ENCODE data around the gene B3GNT8. TPM values are rescaled to one million over a fixed set of nuclear protein-coding genes. Genes with fewer than 3 reads are reported as not detected.

The B3GNT8 gene
- total RNA-seq, 1 donor from 2014 or later = not detected

DNA sequence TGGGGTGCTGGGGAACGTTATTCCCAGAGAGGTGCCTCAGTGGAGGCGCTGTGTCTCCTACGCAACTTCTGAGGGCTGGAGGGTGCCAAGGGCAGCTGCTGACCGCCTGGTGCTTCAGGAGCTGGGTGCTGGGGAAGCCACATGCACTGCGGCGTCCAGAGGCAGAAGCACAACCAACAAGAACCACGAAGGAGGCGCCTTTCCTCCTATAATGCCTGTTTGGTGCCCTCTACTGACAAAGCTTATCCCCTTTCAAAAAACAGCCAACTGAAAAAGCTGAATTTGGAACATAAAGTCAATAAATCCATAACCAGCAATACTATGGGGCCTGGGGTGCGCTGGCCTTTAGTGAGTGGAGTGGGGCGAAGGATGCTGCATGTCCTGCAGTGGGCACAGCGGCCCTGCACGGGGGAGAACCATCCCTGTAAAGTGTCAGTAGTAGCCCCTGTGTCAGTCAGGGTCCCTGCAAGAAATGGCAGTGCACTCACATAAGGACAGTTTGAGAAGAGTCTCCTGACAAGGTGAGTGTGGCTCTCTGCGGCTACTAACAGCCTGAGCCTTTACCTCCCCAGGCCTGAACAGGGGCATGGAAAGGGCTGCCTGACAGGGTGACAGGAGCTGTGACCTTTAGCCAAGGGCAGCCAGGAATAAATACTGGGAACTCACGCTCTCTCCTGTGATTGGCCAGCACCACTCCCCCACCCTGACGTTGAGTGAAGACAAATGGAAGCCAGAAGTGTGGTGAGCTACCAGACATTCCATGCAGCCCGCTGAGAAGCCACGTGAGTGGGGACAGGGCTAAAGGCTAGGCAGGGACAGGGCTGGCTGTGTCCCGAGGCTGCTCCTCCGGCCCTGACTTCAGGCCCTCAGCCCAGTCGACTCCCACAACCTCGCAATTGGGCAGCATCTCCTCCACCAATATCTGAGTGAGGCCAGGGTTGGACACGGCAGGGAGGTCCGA is 4.5 kb upstream of the B3GNT8 start:
- Histone ChIP-seq H3K9me3 (ENCODE audit: low read depth) (no peaks in the 10 kb centered on the region), H3K27me3 (no peaks in the 10 kb centered on the region), H3K4me2 (no peak overlapping the region), H3K27ac (no peak overlapping the region), H4K20me1 (ENCODE audit: low read depth) (no peaks in the 10 kb centered on the region), H3K4me1 (peaks cover 10% of the 10 kb centered on the region), H3K79me2 (ENCODE audit: low read depth) (no peaks in the 10 kb centered on the region), H3F3A (ENCODE audit: low read depth) (peaks cover 8% of the 10 kb centered on the region), H3K4me3 (no peak overlapping the region), H2AFZ (replicated peaks) (no peak overlapping the region), H3K36me3 (no peaks in the 10 kb centered on the region), H3K9ac (no peak overlapping the region)
- no peak for DNase-seq (ENCODE audit: low spot score)
- TF ChIP-seq, protein P1, sequence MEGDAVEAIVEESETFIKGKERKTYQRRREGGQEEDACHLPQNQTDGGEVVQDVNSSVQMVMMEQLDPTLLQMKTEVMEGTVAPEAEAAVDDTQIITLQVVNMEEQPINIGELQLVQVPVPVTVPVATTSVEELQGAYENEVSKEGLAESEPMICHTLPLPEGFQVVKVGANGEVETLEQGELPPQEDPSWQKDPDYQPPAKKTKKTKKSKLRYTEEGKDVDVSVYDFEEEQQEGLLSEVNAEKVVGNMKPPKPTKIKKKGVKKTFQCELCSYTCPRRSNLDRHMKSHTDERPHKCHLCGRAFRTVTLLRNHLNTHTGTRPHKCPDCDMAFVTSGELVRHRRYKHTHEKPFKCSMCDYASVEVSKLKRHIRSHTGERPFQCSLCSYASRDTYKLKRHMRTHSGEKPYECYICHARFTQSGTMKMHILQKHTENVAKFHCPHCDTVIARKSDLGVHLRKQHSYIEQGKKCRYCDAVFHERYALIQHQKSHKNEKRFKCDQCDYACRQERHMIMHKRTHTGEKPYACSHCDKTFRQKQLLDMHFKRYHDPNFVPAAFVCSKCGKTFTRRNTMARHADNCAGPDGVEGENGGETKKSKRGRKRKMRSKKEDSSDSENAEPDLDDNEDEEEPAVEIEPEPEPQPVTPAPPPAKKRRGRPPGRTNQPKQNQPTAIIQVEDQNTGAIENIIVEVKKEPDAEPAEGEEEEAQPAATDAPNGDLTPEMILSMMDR (IDR thresholded peaks at IDR 0.05) = peak; percentile 26
- TF ChIP-seq EZH2 (IDR thresholded peaks at IDR 0.05) = no peak
- Mint-ChIP-seq H3K27me3 (ENCODE audit: insufficient read depth, low read depth) (peaks cover 10% of the 10 kb centered on the region), H3K9me3 (no peaks in the 10 kb centered on the region), H3K4me1 (peaks cover 12% of the 10 kb centered on the region), H3K36me3 (peaks cover 10% of the 10 kb centered on the region), H3K27ac (no peak overlapping the region), H3K4me3 (no peak overlapping the region)

DNA sequence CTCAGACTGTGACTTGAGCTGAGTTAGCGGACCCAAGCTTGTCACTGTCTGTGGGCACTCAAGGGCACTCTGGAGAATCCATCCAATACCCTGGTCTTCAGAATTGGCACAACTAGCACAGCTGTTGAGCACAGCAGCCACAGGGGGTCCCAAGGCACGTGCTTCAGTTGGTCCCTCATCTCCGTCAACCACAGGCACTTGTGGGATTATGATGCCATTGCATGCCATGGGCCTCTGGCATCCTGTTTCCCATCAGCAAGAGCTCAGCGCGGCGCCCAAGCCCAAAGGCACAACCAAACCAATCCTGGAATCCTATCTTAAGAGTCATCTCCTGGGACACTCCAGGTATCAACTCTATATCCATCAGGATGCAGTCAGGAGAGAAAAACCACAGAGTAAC is 3.7 kb upstream of the B3GNT8 start:
- Histone ChIP-seq H3K4me3 (no peak overlapping the region), H3K4me2 (no peak overlapping the region), H3K27me3 (no peaks in the 10 kb centered on the region), H3K9me3 (ENCODE audit: low read depth) (no peaks in the 10 kb centered on the region), H4K20me1 (ENCODE audit: low read depth) (no peaks in the 10 kb centered on the region), H3K9ac (no peak overlapping the region), H3K79me2 (ENCODE audit: low read depth) (no peaks in the 10 kb centered on the region), H3K36me3 (no peaks in the 10 kb centered on the region), H3F3A (ENCODE audit: low read depth) (peaks cover 8% of the 10 kb centered on the region), H3K27ac (no peak overlapping the region), H3K4me1 (peaks cover 10% of the 10 kb centered on the region), H2AFZ (replicated peaks) (no peak overlapping the region)
- Mint-ChIP-seq H3K9me3 (no peaks in the 10 kb centered on the region), H3K4me1 (peaks cover 15% of the 10 kb centered on the region), H3K27ac (no peak overlapping the region), H3K36me3 (peaks cover 10% of the 10 kb centered on the region), H3K27me3 (ENCODE audit: insufficient read depth, low read depth) (peaks cover 10% of the 10 kb centered on the region), H3K4me3 (peak overlapping the region; percentile 66)
- TF ChIP-seq EZH2phosphoT487 (IDR thresholded peaks at IDR 0.05) = no peak
- no peak for TF ChIP-seq EZH2 (IDR thresholded peaks at IDR 0.05)
- TF ChIP-seq, protein P1 (IDR thresholded peaks at IDR 0.05) = no peak
- DNase-seq (ENCODE audit: low spot score) = no peak

GRCh38 chr19:41428481-41428859 is 1.3 kb upstream of the B3GNT8 start:
- Mint-ChIP-seq H3K27ac (no peak overlapping the region), H3K27me3 (ENCODE audit: insufficient read depth, low read depth) (peaks cover 8% of the 10 kb centered on the region), H3K4me1 (peaks cover 15% of the 10 kb centered on the region), H3K9me3 (no peaks in the 10 kb centered on the region), H3K4me3 (no peak overlapping the region), H3K36me3 (peaks cover 10% of the 10 kb centered on the region)
- H3K4me1 ChIP-seq = peaks cover 10% of the 10 kb centered on the region
- TF ChIP-seq EZH2 (IDR thresholded peaks at IDR 0.05) = no peak
- TF ChIP-seq, protein P1 (IDR thresholded peaks at IDR 0.05) = no peak
- no peak for TF ChIP-seq EZH2phosphoT487 (IDR thresholded peaks at IDR 0.05)
- no peak for DNase-seq (ENCODE audit: low spot score)
- peaks cover 8% of the 10 kb centered on the region for H3F3A ChIP-seq (ENCODE audit: low read depth)
- peak overlapping the region; percentile 56 for H3K4me3 ChIP-seq
- no peaks in the 10 kb centered on the region for H3K27me3 ChIP-seq
- H3K4me2 ChIP-seq = peak overlapping the region; percentile 81
- no peaks in the 10 kb centered on the region for H3K36me3 ChIP-seq
- no peaks in the 10 kb centered on the region for H4K20me1 ChIP-seq (ENCODE audit: low read depth)
- no peaks in the 10 kb centered on the region for H3K79me2 ChIP-seq (ENCODE audit: low read depth)
- H2AFZ ChIP-seq (replicated peaks) = no peak overlapping the region
- H3K27ac ChIP-seq = no peak overlapping the region
- no peaks in the 10 kb centered on the region for H3K9me3 ChIP-seq (ENCODE audit: low read depth)
- no peak overlapping the region for H3K9ac ChIP-seq

All from neural progenitor cell (in vitro differentiated cells).